ENCODE measurements around the gene RAN.
"Not testable (repeated sequence)": the region's sequence is repeated elsewhere in the genome, so short reads cannot be mapped to it uniquely, and the experiment has no call there.

The RAN gene

GRCh38 chr12:130874696-130875095 lies 2.8 kb downstream of the RAN start:
- DNase-seq (ENCODE audit: low read depth): no peak
- H3K4me3 ChIP-seq (ENCODE audit: low read depth, low read length): no peak overlapping the region
- TF ChIP-seq CTCF (conservative IDR thresholded peaks at IDR 0.05; ENCODE audit: low read depth, low read length): no peak

GRCh38 chr12:130875193-130875592 lies 3.3 kb downstream of the RAN start:
- H3K4me3 ChIP-seq (ENCODE audit: low read depth, low read length): no peak overlapping the region
- DNase-seq (ENCODE audit: low read depth): no peak
- no peak for TF ChIP-seq CTCF (conservative IDR thresholded peaks at IDR 0.05; ENCODE audit: low read depth, low read length)

GRCh38 chr12:130875708-130876107 lies 3.8 kb downstream of the RAN start:
- not testable (repeated sequence) for DNase-seq (ENCODE audit: low read depth); H3K4me3 ChIP-seq (ENCODE audit: low read depth, low read length)

GRCh38 chr12:130876297-130876696 lies 4.4 kb downstream of the RAN start:
- no peak for TF ChIP-seq CTCF (conservative IDR thresholded peaks at IDR 0.05; ENCODE audit: low read depth, low read length)
- no peak for DNase-seq (ENCODE audit: low read depth)

GRCh38 chr12:130876758-130877157 lies 4.9 kb downstream of the RAN start:
- no peak for DNase-seq (ENCODE audit: low read depth)
- H3K4me3 ChIP-seq (ENCODE audit: low read depth, low read length): no peak overlapping the region
- TF ChIP-seq CTCF (conservative IDR thresholded peaks at IDR 0.05; ENCODE audit: low read depth, low read length): peak; percentile 12

More at GRCh38 chr12:130876297-130876696, 4.4 kb downstream of the RAN start:
- no peak overlapping the region for H3K4me3 ChIP-seq (ENCODE audit: low read depth, low read length)

- no peak overlapping the region for H3K4me3 ChIP-seq (ENCODE audit: low read depth, low read length)
- no peak for DNase-seq (ENCODE audit: low read depth)
- TF ChIP-seq CTCF (conservative IDR thresholded peaks at IDR 0.05; ENCODE audit: low read depth, low read length): no peak
Measured at GRCh38 chr12:130877333-130877732, 5.5 kb downstream of the RAN start.

GRCh38 chr12:130878193-130879185 lies 6.6 kb downstream of the RAN start:
- DNase-seq (ENCODE audit: low read depth): no peak
- no peak overlapping the region for H3K4me3 ChIP-seq (ENCODE audit: low read depth, low read length)

More at GRCh38 chr12:130878193-130879185, 6.6 kb downstream of the RAN start:
- no peak for TF ChIP-seq CTCF (conservative IDR thresholded peaks at IDR 0.05; ENCODE audit: low read depth, low read length)
